IMR-90 (cell line): ENCODE measurements around the gene CASP7.

ENCODE experiments used
- BHLHE40 ChIP-seq: fragments of 150-350 bp; IDR thresholded peaks from 2 replicates; pipeline ENCODE4 v1.6.1; 2016; ENCODE audit warnings: mild to moderate bottlenecking, low read depth, low read length
- CEBPB ChIP-seq: IDR thresholded peaks from 2 replicates; pipeline ENCODE4 v1.6.1; 2012; ENCODE audit warnings: low read depth, low read length, improper control_type of control experiment
- FOS ChIP-seq: fragments of 150-350 bp; IDR thresholded peaks from 2 replicates; pipeline ENCODE4 v1.6.1; 2016; ENCODE audit warnings: low read depth, low read length
- MAFK ChIP-seq: IDR thresholded peaks from 2 replicates; pipeline ENCODE4 v1.6.1; 2012; ENCODE audit warnings: low read depth, low read length, improper control_type of control experiment
- MXI1 ChIP-seq: IDR thresholded peaks from 2 replicates; pipeline ENCODE4 v1.6.1; 2012; ENCODE audit warnings: low read depth, mild to moderate bottlenecking, low read length, moderate library complexity, borderline replicate concordance
- POLR2A ChIP-seq: IDR thresholded peaks from 2 replicates; pipeline ENCODE4 v1.6.1; 2012; ENCODE audit warnings: mild to moderate bottlenecking, low read depth, low read length
- RCOR1 ChIP-seq: IDR thresholded peaks from 2 replicates; pipeline ENCODE4 v1.6.1; 2012; ENCODE audit warnings: mild to moderate bottlenecking, low read length, improper control_type of control experiment; ENCODE audit not compliant: insufficient replicate concordance
- RFX5 ChIP-seq: IDR thresholded peaks from 2 replicates; pipeline ENCODE4 v1.8.0; 2012; ENCODE audit warnings: low read depth, mild to moderate bottlenecking, low read length, moderate library complexity
- SMC3 ChIP-seq: fragments of 150-350 bp; IDR thresholded peaks from 2 replicates; pipeline ENCODE4 v1.6.1; 2016; ENCODE audit warnings: low read depth, mild to moderate bottlenecking, antibody characterized with exemption, low read length, moderate library complexity
- TF ChIP-seq, protein P1 (sequence below): conservative IDR thresholded peaks from 2 replicates; pipeline ENCODE4 v1.5.1; 2012; ENCODE audit warnings: mild to moderate bottlenecking, low read depth, low read length, improper control_type of control experiment
- TF ChIP-seq, protein P2 (sequence below): fragments of 150-350 bp; IDR thresholded peaks from 2 replicates; pipeline ENCODE4 v1.6.1; 2017; ENCODE audit warnings: mild to moderate bottlenecking, antibody characterized with exemption, low read length, low read depth

DNA sequence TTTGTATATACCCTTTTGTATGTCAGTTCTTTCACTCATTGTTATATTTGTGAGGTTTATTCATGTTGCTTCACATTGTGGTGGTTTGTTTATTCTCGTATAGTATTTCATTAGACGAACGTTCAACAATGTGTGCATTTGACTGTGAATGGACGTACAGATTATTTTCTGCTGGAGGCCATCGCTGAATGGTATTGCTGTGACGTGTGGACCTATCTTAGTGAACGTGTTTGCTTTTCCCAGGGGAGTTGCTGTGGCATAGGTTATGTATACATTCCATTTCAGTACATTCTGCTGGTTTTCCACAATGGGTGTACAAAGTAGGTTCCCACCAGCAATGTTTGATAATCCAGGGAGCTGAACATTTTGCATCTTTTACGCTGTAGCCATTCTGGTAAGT is 40.7 kb downstream of the CASP7 start:
- no peak for TF ChIP-seq SMC3
- TF ChIP-seq, protein P1, sequence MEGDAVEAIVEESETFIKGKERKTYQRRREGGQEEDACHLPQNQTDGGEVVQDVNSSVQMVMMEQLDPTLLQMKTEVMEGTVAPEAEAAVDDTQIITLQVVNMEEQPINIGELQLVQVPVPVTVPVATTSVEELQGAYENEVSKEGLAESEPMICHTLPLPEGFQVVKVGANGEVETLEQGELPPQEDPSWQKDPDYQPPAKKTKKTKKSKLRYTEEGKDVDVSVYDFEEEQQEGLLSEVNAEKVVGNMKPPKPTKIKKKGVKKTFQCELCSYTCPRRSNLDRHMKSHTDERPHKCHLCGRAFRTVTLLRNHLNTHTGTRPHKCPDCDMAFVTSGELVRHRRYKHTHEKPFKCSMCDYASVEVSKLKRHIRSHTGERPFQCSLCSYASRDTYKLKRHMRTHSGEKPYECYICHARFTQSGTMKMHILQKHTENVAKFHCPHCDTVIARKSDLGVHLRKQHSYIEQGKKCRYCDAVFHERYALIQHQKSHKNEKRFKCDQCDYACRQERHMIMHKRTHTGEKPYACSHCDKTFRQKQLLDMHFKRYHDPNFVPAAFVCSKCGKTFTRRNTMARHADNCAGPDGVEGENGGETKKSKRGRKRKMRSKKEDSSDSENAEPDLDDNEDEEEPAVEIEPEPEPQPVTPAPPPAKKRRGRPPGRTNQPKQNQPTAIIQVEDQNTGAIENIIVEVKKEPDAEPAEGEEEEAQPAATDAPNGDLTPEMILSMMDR = no peak
- TF ChIP-seq RFX5 = no peak
- TF ChIP-seq RCOR1 = no peak
- no peak for TF ChIP-seq POLR2A
- no peak for TF ChIP-seq MXI1
- no peak for TF ChIP-seq CEBPB
- TF ChIP-seq, protein P2, sequence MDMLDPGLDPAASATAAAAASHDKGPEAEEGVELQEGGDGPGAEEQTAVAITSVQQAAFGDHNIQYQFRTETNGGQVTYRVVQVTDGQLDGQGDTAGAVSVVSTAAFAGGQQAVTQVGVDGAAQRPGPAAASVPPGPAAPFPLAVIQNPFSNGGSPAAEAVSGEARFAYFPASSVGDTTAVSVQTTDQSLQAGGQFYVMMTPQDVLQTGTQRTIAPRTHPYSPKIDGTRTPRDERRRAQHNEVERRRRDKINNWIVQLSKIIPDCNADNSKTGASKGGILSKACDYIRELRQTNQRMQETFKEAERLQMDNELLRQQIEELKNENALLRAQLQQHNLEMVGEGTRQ = no peak
- TF ChIP-seq MAFK = no peak
- no peak for TF ChIP-seq FOS
- no peak for TF ChIP-seq BHLHE40
